HEK293T (cell line): ENCODE data around the gene RHOB.

ENCODE experiments used
- CTCF ChIA-PET: fragments of 350-600 bp; formaldehyde crosslinking; extraction: SDS; loops from one replicate; lab custom pipeline; 2021; ENCODE audit warnings: antibody characterized with exemption, inconsistent platforms; lab: Yijun Ruan, JAX
- POLR2A ChIA-PET: fragments of 350-600 bp; formaldehyde crosslinking; extraction: SDS; loops from one replicate; lab custom pipeline; 2020; ENCODE audit warnings: antibody characterized with exemption, inconsistent platforms; lab: Yijun Ruan, JAX
- DNase-seq: peaks from one replicate; pipeline ENCODE4 v3.0.0; 2012; ENCODE audit warnings: mixed read lengths; ENCODE audit errors: extremely low spot score
- ARNT ChIP-seq: fragments of 450-650 bp; IDR thresholded peaks from 2 replicates; pipeline ENCODE4 v1.6.1; 2017; ENCODE audit warnings: mild to moderate bottlenecking
- BHLHE40 ChIP-seq: fragments of 450-650 bp; IDR thresholded peaks from 2 replicates; pipeline ENCODE4 v1.6.1; 2016; ENCODE audit warnings: mild to moderate bottlenecking, moderate library complexity, borderline replicate concordance
- CTBP1 ChIP-seq: fragments of 450-650 bp; IDR thresholded peaks from 2 replicates; pipeline ENCODE4 v1.6.1; 2016; ENCODE audit warnings: borderline replicate concordance
- ELF4 ChIP-seq: fragments of 450-650 bp; IDR thresholded peaks from 2 replicates; pipeline ENCODE4 v1.6.1; 2017; ENCODE audit warnings: antibody characterized with exemption
- FOXA1 ChIP-seq: fragments of 450-650 bp; IDR thresholded peaks from 2 replicates; pipeline ENCODE4 v1.6.1; 2016; ENCODE audit warnings: mild to moderate bottlenecking
- FOXK2 ChIP-seq: fragments of 450-650 bp; IDR thresholded peaks from 2 replicates; pipeline ENCODE4 v1.6.1; 2016; ENCODE audit warnings: mild to moderate bottlenecking
- FOXM1 ChIP-seq: fragments of 450-650 bp; IDR thresholded peaks from 2 replicates; pipeline ENCODE4 v1.6.1; 2017; ENCODE audit warnings: mild to moderate bottlenecking, borderline replicate concordance
- HDGF ChIP-seq: fragments of 450-650 bp; IDR thresholded peaks from 2 replicates; pipeline ENCODE4 v1.6.1; 2017; ENCODE audit warnings: antibody characterized with exemption, borderline replicate concordance
- L3MBTL2 ChIP-seq: fragments of 450-650 bp; conservative IDR thresholded peaks from 2 replicates; pipeline ENCODE4 v1.6.1; 2016; ENCODE audit warnings: mild to moderate bottlenecking
- LEF1 ChIP-seq: fragments of 450-650 bp; IDR thresholded peaks from 2 replicates; pipeline ENCODE4 v1.6.1; 2017; ENCODE audit warnings: mild to moderate bottlenecking, borderline replicate concordance
- NFRKB ChIP-seq: fragments of 450-650 bp; IDR thresholded peaks from 2 replicates; pipeline ENCODE4 v1.6.1; 2016; ENCODE audit warnings: mild to moderate bottlenecking, moderate library complexity
- PKNOX1 ChIP-seq: fragments of 450-650 bp; IDR thresholded peaks from 2 replicates; pipeline ENCODE4 v1.6.1; 2016
- SP1 ChIP-seq: fragments of 450-650 bp; IDR thresholded peaks from 2 replicates; pipeline ENCODE4 v1.6.1; 2017
- SUZ12 ChIP-seq: fragments of 450-650 bp; IDR thresholded peaks from 2 replicates; pipeline ENCODE4 v1.6.1; 2016; ENCODE audit warnings: mild to moderate bottlenecking
- TARDBP ChIP-seq: fragments of 450-650 bp; IDR thresholded peaks from 2 replicates; pipeline ENCODE4 v1.6.1; 2016
- ZNF384 ChIP-seq: fragments of 450-650 bp; IDR thresholded peaks from 2 replicates; pipeline ENCODE4 v1.6.1; 2016

Gene RHOB

GRCh38 chr2:20450201-20450999 is 3.5 kb downstream of the RHOB start:
- TF ChIP-seq FOXM1 (no peak), FOXA1 (no peak), PKNOX1 (peak; percentile 82; the same call in 1 of the 2 replicates), LEF1 (no peak), ZNF384 (no peak)
- no peak for DNase-seq
- POLR2A ChIA-PET: interaction anchor here (0.7 to 7.9 kb wide), 37 partner anchors 12 to 373 kb away, joined by 3 to 99 read pairs (median 4); partner anchors contain the start of genes LDAH and SDC1
- CTCF ChIA-PET: interaction anchor here (0.6 to 3.6 kb wide), 6 partner anchors 8 to 189 kb away, joined by 3 to 24 read pairs (median 3); no protein-coding TSS in a partner anchor

- no peak for DNase-seq
- ChIA-PET POLR2A (interaction anchor here (1.0 to 7.9 kb wide), 11 partner anchors 12 to 226 kb away, joined by 3 to 99 read pairs (median 4); partner anchors contain the start of gene SDC1), CTCF (interaction anchor here (1.0 to 3.6 kb wide), 2 partner anchors 149 to 184 kb away, joined by 4 to 24 read pairs; no protein-coding TSS in a partner anchor)
- no peak for TF ChIP-seq CTBP1
- TF ChIP-seq ELF4: no peak
These were observed 4.1 kb downstream of the RHOB start for GRCh38 chr2:20451000-20451290.

- ChIA-PET CTCF (interaction anchor here (0.7 to 3.6 kb wide), 3 partner anchors 145 to 184 kb away, joined by 3 to 24 read pairs (median 4); no protein-coding TSS in a partner anchor), POLR2A (interaction anchor here (1.0 to 7.9 kb wide), 7 partner anchors 13 to 226 kb away, joined by 3 to 99 read pairs (median 3); partner anchors contain the start of genes HS1BP3 and SDC1)
- DNase-seq: no peak
- no peak for TF ChIP-seq TARDBP
- no peak for TF ChIP-seq SUZ12
- TF ChIP-seq HDGF: no peak
- no peak for TF ChIP-seq NFRKB
- TF ChIP-seq SP1: no peak
- TF ChIP-seq L3MBTL2: no peak
- TF ChIP-seq FOXA1: no peak
- TF ChIP-seq FOXK2: no peak
- no peak for TF ChIP-seq PKNOX1
- TF ChIP-seq ZNF384: no peak
- no peak for TF ChIP-seq CTBP1
- TF ChIP-seq FOXM1: no peak
- no peak for TF ChIP-seq LEF1
- no peak for TF ChIP-seq ARNT
- no peak for TF ChIP-seq ELF4
- no peak for TF ChIP-seq BHLHE40
These were observed 4.5 kb downstream of the RHOB start for GRCh38 chr2:20451341-20451740.

GRCh38 chr2:20451761-20452499 is 5.1 kb downstream of the RHOB start:
- TF ChIP-seq TARDBP (no peak), CTBP1 (no peak), FOXM1 (no peak), ARNT (no peak), NFRKB (no peak), ELF4 (no peak), BHLHE40 (no peak), HDGF (no peak), SP1 (no peak), LEF1 (no peak), FOXA1 (no peak), FOXK2 (no peak), SUZ12 (no peak), L3MBTL2 (no peak), ZNF384 (no peak)
- CTCF ChIA-PET: interaction anchor here (0.7 to 3.6 kb wide), 3 partner anchors 145 to 183 kb away, joined by 3 to 24 read pairs (median 4); no protein-coding TSS in a partner anchor
- no peak for DNase-seq
- POLR2A ChIA-PET: interaction anchor here (1.0 to 7.9 kb wide), 6 partner anchors 13 to 199 kb away, joined by 3 to 99 read pairs (median 4); partner anchors contain the start of gene HS1BP3

- POLR2A ChIA-PET: interaction anchor here (1.2 kb wide), 1 partner anchor 152 kb away, joined by 3 read pairs; no protein-coding TSS in a partner anchor
These were observed 5.7 kb downstream of the RHOB start for GRCh38 chr2:20452551-20452950.

More at GRCh38 chr2:20452551-20452950, 5.7 kb downstream of the RHOB start:
- no peak for DNase-seq
- CTCF ChIA-PET: interaction anchor here (1.1 to 3.6 kb wide), 2 partner anchors 144 to 183 kb away, joined by 4 to 24 read pairs; no protein-coding TSS in a partner anchor
- TF ChIP-seq HDGF: no peak
- no peak for TF ChIP-seq SUZ12
- TF ChIP-seq FOXA1: no peak
- no peak for TF ChIP-seq L3MBTL2
- no peak for TF ChIP-seq ARNT
- no peak for TF ChIP-seq ELF4
- TF ChIP-seq TARDBP: no peak
- no peak for TF ChIP-seq NFRKB
- TF ChIP-seq BHLHE40: no peak
- no peak for TF ChIP-seq SP1
- no peak for TF ChIP-seq LEF1
- TF ChIP-seq PKNOX1: no peak
